CD14-positive monocyte (primary cell): ENCODE results near the gene COL12A1. TPM values are rescaled to one million over a fixed set of nuclear protein-coding genes. Genes with fewer than 3 reads are reported as not detected.

ENCODE experiments used
- DNase-seq, 3 donors: peaks; one replicate each; pipeline ENCODE4 v3.0.0-alpha.2; 2011 to 2022
- H2AFZ ChIP-seq: 2 replicates; pipeline ENCODE4 v1.6.0; 2012; ENCODE audit warnings: mild to moderate bottlenecking, low read depth, low read length, inconsistent platforms; ENCODE audit not compliant: insufficient read depth, poor library complexity, severe bottlenecking
- H3K27ac ChIP-seq, 2 donors: 1 replicate in 1 of 2; 2 replicates in 1 of 2; pipeline ENCODE4 v1.5.1; 2012 to 2013; ENCODE audit warnings: low read length in 2 of 2, control low read depth in 1 of 2, inconsistent platforms in 1 of 2, low read depth in 1 of 2, mild to moderate bottlenecking in 1 of 2
- H3K27me3 ChIP-seq, 2 donors: one replicate each; pipeline versions ENCODE4 v1.6.0 to v1.6.1; 2011 to 2013; ENCODE audit warnings: low read length in 2 of 2; ENCODE audit not compliant: control insufficient read depth in 2 of 2, insufficient read depth in 2 of 2
- H3K36me3 ChIP-seq, 2 donors: replicated peaks in 1 of 2; 1 replicate in 1 of 2; 2 replicates in 1 of 2; pipeline versions ENCODE4 v1.5.1 to v1.6.1; 2012 to 2013; ENCODE audit warnings: low read length in 2 of 2, control low read depth in 1 of 2, inconsistent platforms in 1 of 2, mild to moderate bottlenecking in 1 of 2; ENCODE audit not compliant: insufficient read depth in 2 of 2, control insufficient read depth in 1 of 2
- H3K4me1 ChIP-seq, 2 donors: 1 replicate in 1 of 2; 2 replicates in 1 of 2; pipeline versions ENCODE4 v1.5.1 to v1.6.1; 2012 to 2013; ENCODE audit warnings: low read length in 2 of 2, control low read depth in 1 of 2, inconsistent platforms in 1 of 2, mild to moderate bottlenecking in 1 of 2, moderate library complexity in 1 of 2; ENCODE audit not compliant: insufficient read depth in 2 of 2, control insufficient read depth in 1 of 2
- H3K4me2 ChIP-seq: replicated peaks from 2 replicates; pipeline ENCODE3; 2012; ENCODE audit warnings: low read length, moderate library complexity, mild to moderate bottlenecking; ENCODE audit not compliant: poor library complexity, severe bottlenecking; ENCODE audit errors: extremely low read depth
- H3K4me3 ChIP-seq, 3 experiments: fragments of 200-600 bp in 1 of 3; sonication (generic) in 1 of 3; replicated peaks in 1 of 3; 1 replicate in 2 of 3; 2 replicates in 1 of 3; pipeline ENCODE4 v1.5.1; 2011 to 2013; ENCODE audit warnings: low read length in 3 of 3, mild to moderate bottlenecking in 3 of 3, control low read depth in 2 of 3, low read depth in 2 of 3, inconsistent platforms in 1 of 3, moderate library complexity in 1 of 3
- H3K79me2 ChIP-seq: 2 replicates; pipeline ENCODE4 v1.6.0; 2012; ENCODE audit warnings: mild to moderate bottlenecking, control low read depth, inconsistent platforms, low read length, moderate library complexity; ENCODE audit not compliant: insufficient read depth
- H3K9ac ChIP-seq: 2 replicates; pipeline ENCODE4 v1.6.0; 2017; ENCODE audit warnings: low read length, mild to moderate bottlenecking; ENCODE audit not compliant: insufficient read depth, poor library complexity, severe bottlenecking
- H3K9me3 ChIP-seq, 2 donors: replicated peaks in 1 of 2; 1 replicate in 1 of 2; 2 replicates in 1 of 2; pipeline versions ENCODE4 v1.5.1 to v1.6.1; 2012 to 2013; ENCODE audit warnings: low read length in 2 of 2, control low read depth in 1 of 2; ENCODE audit not compliant: control insufficient read depth in 1 of 2, insufficient read depth in 1 of 2
- H4K20me1 ChIP-seq: 2 replicates; pipeline ENCODE4 v1.6.0; 2012; ENCODE audit warnings: mild to moderate bottlenecking, low read length, control low read depth, moderate library complexity; ENCODE audit not compliant: insufficient read depth
- H3K27ac Mint-ChIP-seq, 7 donors: one replicate each; pipeline ENCODE4 v1.8.0; 2020; ENCODE audit warnings: mild to moderate bottlenecking in 7 of 7, mixed read lengths in 7 of 7, moderate library complexity in 6 of 7, inconsistent platforms in 2 of 7
- H3K27me3 Mint-ChIP-seq, 3 donors: one replicate each; pipeline ENCODE4 v1.8.0; 2021 to 2022; ENCODE audit warnings: low read depth in 3 of 3, mild to moderate bottlenecking in 3 of 3, mixed read lengths in 3 of 3, moderate library complexity in 3 of 3, inconsistent platforms in 1 of 3
- H3K36me3 Mint-ChIP-seq, 2 donors: one replicate each; pipeline ENCODE4 v1.8.0; 2020; ENCODE audit warnings: mixed read lengths in 2 of 2, inconsistent platforms in 1 of 2, mild to moderate bottlenecking in 1 of 2
- H3K4me1 Mint-ChIP-seq: one replicate; pipeline ENCODE4 v1.8.0; 2020; ENCODE audit warnings: mild to moderate bottlenecking, mixed read lengths
- H3K4me3 Mint-ChIP-seq, 2 donors: one replicate each; pipeline ENCODE4 v1.8.0; 2020; ENCODE audit warnings: mild to moderate bottlenecking in 2 of 2, mixed read lengths in 2 of 2, moderate library complexity in 1 of 2
- H3K9me3 Mint-ChIP-seq, 7 donors: one replicate each; pipeline ENCODE4 v1.8.0; 2020 to 2022; ENCODE audit warnings: mixed read lengths in 7 of 7, mild to moderate bottlenecking in 6 of 7, moderate library complexity in 6 of 7, inconsistent platforms in 2 of 7
- CTCF ChIP-seq: fragments of 200-600 bp; IDR thresholded peaks from one replicate; pipeline ENCODE4 v1.8.0; 2022; ENCODE audit warnings: antibody characterized with exemption, mild to moderate bottlenecking
- whole genome bisulfite sequencing: methylation state at CpG from one replicate; pipeline ENCODE4 v1.1.5; 2013; ENCODE audit warnings: missing lambda C conversion rate; ENCODE audit not compliant: insufficient coverage; 5-methylcytosine and 5-hydroxymethylcytosine counted together
- intact Hi-C, 2 donors: fragments of 100-400 bp; cut with micrococcal nuclease; formaldehyde crosslinking; loops; one replicate each; pipeline versions ENCODE4 v1.15.0 to v1.15.1; 2023
- polyA plus RNA-seq, 3 donors: library from polyadenylated mRNA; depleted of rRNA in 1 of 3; unstranded in 2 of 3; stranded (reverse) in 1 of 3; fragments of 300-500 nt in 2 of 3; fragments of >200 nt in 1 of 3; fragmentation: Illumina TruSeq in 2 of 3; gene quantifications; 1 replicate in 2 of 3; 2 replicates in 1 of 3; pipeline ENCODE4 v1.2.3, GENCODE V29; 2012 to 2021

The COL12A1 gene
- polyA plus RNA-seq, 3 donors, result not detected

- 100% methylated on average over 1 of the region's 5 CpGs for WGBS
- H3K4me2 ChIP-seq, result no peak overlapping the region
- intact Hi-C loops, result no loop called here
Measured at GRCh38 chr6:75076009-75076408, 129.8 kb downstream of the COL12A1 start.

GRCh38 chr6:75070244-75070643 lies 135.6 kb downstream of the COL12A1 start:
- no peak overlapping the region for H3K4me2 ChIP-seq
- DNase-seq, result no peak
- no peaks in the 10 kb centered on the region for H3K36me3 Mint-ChIP-seq
- no peak overlapping the region for H3K9ac ChIP-seq
- no peak overlapping the region for H3K27ac ChIP-seq
- H3K4me1 ChIP-seq, result no peaks in the 10 kb centered on the region
- H3K27me3 ChIP-seq, result no peaks in the 10 kb centered on the region
- H4K20me1 ChIP-seq, result no peaks in the 10 kb centered on the region
- no CpG with 5 or more reads among the region's 1 CpG for WGBS
- intact Hi-C loops, result no loop called here
- H3K79me2 ChIP-seq, result no peaks in the 10 kb centered on the region
- H3K4me3 ChIP-seq, result no peak overlapping the region
- no peaks in the 10 kb centered on the region for H3K36me3 ChIP-seq
- peaks cover 0 to 4% (median 0%) of the 10 kb centered on the region in 7 donors for H3K9me3 Mint-ChIP-seq
- H2AFZ ChIP-seq, result no peak overlapping the region
- H3K4me1 Mint-ChIP-seq, result no peaks in the 10 kb centered on the region
- no peak overlapping the region for H3K27ac Mint-ChIP-seq
- peaks cover 0 to 2% (median 0%) of the 10 kb centered on the region in 3 donors for H3K27me3 Mint-ChIP-seq
- no peaks in the 10 kb centered on the region for H3K9me3 ChIP-seq
- TF ChIP-seq CTCF, result no peak
- no peak overlapping the region for H3K4me3 Mint-ChIP-seq

More at GRCh38 chr6:75076009-75076408, 129.8 kb downstream of the COL12A1 start:
- Histone ChIP-seq H4K20me1 (no peaks in the 10 kb centered on the region), H3K4me1 (no peaks in the 10 kb centered on the region), H3K36me3 (no peaks in the 10 kb centered on the region), H3K9ac (no peak overlapping the region), H3K27ac (no peak overlapping the region), H3K4me3 (no peak overlapping the region), H3K9me3 (no peaks in the 10 kb centered on the region), H3K79me2 (no peaks in the 10 kb centered on the region), H3K27me3 (no peaks in the 10 kb centered on the region), H2AFZ (no peak overlapping the region)
- no peaks in the 10 kb centered on the region for H3K27me3 Mint-ChIP-seq
- no peak for TF ChIP-seq CTCF
- peak overlapping the region in 1 of 7 donors; percentile 50 for H3K27ac Mint-ChIP-seq
- no peak overlapping the region for H3K4me3 Mint-ChIP-seq
- no peaks in the 10 kb centered on the region for H3K36me3 Mint-ChIP-seq
- DNase-seq, result no peak
- H3K4me1 Mint-ChIP-seq, result no peaks in the 10 kb centered on the region
- peaks cover 0 to 2% (median 0%) of the 10 kb centered on the region in 7 donors for H3K9me3 Mint-ChIP-seq
